SK-N-SH treated with all-trans-retinoic acid at 6 μM for 48 hours (cell line): ENCODE results near the gene TRAPPC6A.

Experiments
- ESRRG ChIP-seq: fragments of 250-450 bp; sonication (Bioruptor Pico); IDR thresholded peaks from 2 replicates; pipeline ENCODE4 v1.6.1; 2021; ENCODE audit warnings: mild to moderate bottlenecking
- GLIS3 ChIP-seq: fragments of 250-450 bp; sonication (Bioruptor Pico); IDR thresholded peaks from 2 replicates; pipeline ENCODE4 v1.5.0; 2020; ENCODE audit warnings: mild to moderate bottlenecking, moderate library complexity
- ISL1 ChIP-seq: fragments of 250-450 bp; sonication (Bioruptor Pico); IDR thresholded peaks from 2 replicates; pipeline ENCODE4 v2.1.2; 2022; ENCODE audit warnings: mild to moderate bottlenecking, moderate library complexity
- RARB ChIP-seq: fragments of 250-450 bp; sonication (Bioruptor Pico); IDR thresholded peaks from 2 replicates; pipeline ENCODE4 v1.8.0; 2021; ENCODE audit warnings: mild to moderate bottlenecking, moderate library complexity
- ZFP30 ChIP-seq: fragments of 450-650 bp; formaldehyde crosslinking; IDR thresholded peaks from 2 replicates; pipeline ENCODE4 v1.5.0; 2022; ENCODE audit warnings: mild to moderate bottlenecking, moderate library complexity
- ZNF70 ChIP-seq: fragments of 450-650 bp; formaldehyde crosslinking; IDR thresholded peaks from 2 replicates; pipeline ENCODE4 v1.5.0; 2020; ENCODE audit warnings: mild to moderate bottlenecking, moderate library complexity
- TF ChIP-seq, protein P1 (sequence below): fragments of 250-450 bp; sonication (Bioruptor Pico); IDR thresholded peaks from 2 replicates; pipeline ENCODE4 v1.8.0; 2020; ENCODE audit warnings: mild to moderate bottlenecking, moderate library complexity, borderline replicate concordance

DNA sequence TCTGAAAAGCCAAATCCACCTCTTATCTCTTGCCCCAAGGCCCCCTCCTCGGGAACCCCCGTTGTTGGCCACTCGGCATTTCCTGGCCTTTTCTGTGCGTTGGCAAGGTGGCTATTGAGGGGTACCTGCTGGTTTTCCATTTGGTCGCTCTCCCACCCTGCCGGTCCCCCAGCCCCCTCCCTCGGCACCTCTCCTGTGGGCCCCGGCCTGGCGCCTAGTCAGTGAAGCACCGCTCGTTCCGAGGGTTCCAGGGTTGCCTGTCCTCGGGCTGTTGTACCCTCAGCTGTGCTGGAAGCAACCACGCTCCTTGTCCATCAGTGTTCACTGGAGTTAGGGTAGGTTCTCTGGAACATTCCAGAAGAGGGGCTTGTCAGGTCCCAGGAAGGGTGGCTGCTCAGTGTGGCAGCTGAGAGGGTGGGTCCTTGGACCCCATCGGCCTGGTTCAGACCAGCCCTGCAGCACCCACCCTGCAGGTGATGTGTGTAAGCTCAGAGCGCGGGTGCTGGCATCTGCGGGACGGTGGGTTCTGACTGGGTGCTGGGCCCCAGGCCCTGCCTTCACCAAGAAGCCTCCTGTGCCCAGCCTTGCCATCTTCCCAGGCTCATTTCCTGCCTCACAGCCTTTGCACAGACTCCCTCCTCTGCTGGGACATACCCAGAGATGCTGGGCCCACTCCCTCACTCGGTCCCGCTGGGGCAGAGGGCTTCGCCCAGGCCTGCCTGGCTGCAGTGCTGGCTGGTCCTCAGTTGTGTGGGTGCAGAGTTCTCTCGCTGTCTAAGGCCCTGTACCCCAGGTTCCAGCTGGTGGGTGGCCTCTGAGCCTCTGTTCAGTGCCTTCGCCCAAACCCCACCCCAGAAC, 38.5 kb downstream of the TRAPPC6A start:
- TF ChIP-seq ZFP30 (CRISPR knock-in tag) (no peak), ISL1 (CRISPR knock-in tag) (no peak), ESRRG (no peak), ZNF70 (CRISPR knock-in tag) (no peak), RARB (no peak), GLIS3 (CRISPR knock-in tag) (no peak)
- TF ChIP-seq, protein P1, sequence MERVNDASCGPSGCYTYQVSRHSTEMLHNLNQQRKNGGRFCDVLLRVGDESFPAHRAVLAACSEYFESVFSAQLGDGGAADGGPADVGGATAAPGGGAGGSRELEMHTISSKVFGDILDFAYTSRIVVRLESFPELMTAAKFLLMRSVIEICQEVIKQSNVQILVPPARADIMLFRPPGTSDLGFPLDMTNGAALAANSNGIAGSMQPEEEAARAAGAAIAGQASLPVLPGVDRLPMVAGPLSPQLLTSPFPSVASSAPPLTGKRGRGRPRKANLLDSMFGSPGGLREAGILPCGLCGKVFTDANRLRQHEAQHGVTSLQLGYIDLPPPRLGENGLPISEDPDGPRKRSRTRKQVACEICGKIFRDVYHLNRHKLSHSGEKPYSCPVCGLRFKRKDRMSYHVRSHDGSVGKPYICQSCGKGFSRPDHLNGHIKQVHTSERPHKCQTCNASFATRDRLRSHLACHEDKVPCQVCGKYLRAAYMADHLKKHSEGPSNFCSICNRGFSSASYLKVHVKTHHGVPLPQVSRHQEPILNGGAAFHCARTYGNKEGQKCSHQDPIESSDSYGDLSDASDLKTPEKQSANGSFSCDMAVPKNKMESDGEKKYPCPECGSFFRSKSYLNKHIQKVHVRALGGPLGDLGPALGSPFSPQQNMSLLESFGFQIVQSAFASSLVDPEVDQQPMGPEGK (CRISPR knock-in tag) = no peak
